GM18498 (cell line): ENCODE data around the gene FSTL4.

ENCODE experiments used
- ATAC-seq: cut with Tn5 transposase; IDR thresholded peaks from one replicate; pipeline ENCODE4 v1.9.1; 2021; ENCODE audit warnings: mild to moderate bottlenecking, moderate library complexity; ENCODE audit not compliant: unreplicated experiment

Gene FSTL4

DNA sequence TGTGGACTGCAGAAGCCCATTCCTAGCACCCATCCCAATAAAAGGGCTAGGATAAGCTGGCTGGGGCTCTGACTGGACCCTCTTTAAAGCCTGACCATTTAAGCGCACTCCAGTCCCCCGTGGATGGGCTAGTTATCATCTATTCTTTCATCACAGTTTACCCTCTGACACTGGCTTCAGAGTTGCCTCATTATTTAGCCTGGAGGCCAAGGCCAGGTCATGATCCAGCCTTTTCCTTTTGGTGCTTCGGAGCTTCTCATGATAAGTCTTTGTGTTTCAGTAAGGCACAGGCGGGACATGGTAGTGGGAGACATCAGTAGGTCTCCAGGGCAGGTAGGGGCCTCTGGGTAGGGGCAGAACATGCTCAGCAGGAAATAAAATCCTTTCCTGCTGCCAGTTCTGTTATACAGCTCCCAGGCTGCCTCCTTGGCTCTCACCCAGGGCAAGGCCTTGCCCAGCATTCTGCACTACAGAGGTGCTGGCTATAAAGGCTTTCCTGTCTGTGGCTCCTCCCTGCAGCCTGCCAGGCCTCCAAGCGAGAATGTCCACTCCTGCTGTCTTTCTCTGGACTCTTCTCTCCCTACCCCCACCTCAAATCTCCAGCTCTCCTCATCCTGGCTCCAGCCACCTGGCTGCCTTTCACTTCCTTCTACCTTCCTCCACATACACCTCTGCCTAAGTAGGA, 128.8 kb downstream of the FSTL4 start:
- no peak for ATAC-seq

DNA sequence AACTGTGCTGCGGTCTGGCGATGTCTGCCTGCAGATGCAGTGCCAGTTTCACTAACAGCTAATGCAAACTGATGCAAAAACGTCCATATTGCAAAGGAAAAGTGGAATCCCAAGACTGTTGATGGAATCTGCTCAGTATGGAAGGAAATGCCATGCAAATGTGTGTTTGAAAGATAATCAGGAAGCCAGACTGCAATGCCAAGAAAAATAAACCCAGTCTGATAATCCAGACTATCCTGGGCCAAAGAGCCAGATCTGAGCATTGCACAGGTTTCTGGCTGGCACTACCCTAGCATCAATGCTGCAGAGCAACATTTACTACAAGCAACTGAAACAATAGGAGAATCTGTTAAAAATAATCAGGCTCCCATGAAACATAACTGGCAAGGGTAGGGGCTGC, 130.3 kb downstream of the FSTL4 start:
- no peak for ATAC-seq

DNA sequence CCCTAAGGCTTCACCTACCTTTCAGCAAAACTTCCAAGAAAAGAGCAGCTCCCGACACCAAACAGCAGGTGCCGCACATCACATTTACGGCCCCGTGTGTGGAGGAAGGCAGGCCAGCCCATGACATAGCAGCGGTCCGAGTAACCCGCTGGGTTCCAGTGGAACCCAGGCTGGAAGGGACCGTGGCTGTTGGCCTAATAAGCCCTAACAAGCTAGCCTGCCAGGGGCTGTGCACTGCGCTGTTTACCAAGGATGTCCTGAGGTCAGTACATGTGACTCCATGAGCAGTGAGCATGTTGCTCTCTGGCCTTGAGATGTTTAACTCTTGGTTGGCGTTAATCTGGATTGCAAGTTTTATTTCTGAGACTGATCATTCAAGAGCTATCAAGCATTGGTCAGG, 131.5 kb downstream of the FSTL4 start:
- no peak for ATAC-seq

DNA sequence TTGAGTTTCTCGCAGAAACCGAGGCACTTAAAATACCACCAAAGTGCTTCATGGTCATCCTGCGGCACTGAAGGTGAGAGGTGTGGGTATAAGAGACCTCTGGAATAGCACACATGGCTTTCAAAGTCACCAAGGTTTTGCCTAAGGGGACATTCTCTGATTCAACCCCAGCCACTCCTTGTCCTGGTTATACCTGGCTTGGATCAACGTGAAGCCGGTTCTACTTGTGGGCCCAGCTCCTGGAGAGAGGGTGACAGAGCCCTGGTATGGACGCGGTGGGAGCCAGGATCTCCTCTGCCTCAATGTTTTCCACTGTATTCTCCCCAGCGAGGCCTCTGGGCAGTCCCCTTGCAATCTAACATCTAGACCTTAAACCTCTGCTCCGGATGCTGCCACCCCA, 132.0 kb downstream of the FSTL4 start:
- ATAC-seq = no peak

DNA sequence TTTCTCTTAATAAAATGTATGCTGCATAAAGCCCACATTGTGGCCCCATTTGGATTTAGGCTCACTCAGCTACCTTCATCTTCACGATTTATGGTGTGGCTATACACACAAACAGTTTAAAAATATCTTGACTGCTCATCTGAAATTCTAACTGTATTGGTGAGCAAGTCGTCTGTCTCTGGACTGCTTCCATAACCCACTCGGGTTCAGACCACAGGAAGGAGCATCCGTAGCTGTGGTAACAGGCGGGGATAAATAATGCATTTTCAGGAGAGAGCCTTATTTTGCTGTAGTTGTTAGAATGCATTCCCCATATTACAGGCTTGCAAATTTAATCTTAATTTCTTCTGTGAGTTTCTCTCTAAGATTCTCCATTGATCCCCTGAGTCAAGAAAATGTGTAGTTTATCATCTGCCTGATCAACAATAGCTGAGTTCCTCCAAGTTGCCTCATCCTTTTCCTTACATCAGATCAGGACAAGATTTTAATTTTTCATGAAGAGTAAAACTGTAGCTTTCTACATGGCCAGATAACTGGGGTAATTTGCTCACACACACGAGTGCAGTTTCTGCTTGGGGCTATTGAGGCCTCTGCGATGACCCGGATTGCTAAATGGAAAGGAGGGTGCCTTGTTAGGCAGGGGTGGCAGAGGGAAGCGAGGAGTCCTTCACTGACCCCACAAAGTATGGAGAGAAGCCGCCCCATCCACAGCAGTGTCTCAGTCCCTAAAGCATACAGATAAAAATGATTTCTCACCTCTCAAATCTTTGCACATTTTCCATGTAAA, 133.9 kb downstream of the FSTL4 start:
- ATAC-seq = no peak

DNA sequence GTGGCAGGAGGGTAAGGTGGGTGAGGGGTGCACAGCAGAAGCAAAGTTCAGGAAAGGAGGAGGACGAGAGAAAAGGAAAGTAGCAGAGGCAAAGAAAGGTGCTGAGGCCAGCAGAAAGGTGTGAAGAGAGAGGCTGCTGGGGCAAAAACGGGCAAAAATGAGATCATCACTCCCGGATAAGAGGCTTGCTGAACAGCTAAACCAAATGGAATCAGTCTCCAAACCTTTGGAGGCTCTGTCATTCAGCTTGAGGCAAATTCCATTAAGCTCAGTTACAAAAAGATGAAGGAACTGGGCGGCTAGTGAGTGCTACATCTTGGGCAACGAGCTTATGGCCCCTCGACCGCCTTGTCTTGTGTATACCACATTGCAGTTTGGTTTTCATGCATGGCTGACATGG, 136.4 kb downstream of the FSTL4 start:
- ATAC-seq = no peak

DNA sequence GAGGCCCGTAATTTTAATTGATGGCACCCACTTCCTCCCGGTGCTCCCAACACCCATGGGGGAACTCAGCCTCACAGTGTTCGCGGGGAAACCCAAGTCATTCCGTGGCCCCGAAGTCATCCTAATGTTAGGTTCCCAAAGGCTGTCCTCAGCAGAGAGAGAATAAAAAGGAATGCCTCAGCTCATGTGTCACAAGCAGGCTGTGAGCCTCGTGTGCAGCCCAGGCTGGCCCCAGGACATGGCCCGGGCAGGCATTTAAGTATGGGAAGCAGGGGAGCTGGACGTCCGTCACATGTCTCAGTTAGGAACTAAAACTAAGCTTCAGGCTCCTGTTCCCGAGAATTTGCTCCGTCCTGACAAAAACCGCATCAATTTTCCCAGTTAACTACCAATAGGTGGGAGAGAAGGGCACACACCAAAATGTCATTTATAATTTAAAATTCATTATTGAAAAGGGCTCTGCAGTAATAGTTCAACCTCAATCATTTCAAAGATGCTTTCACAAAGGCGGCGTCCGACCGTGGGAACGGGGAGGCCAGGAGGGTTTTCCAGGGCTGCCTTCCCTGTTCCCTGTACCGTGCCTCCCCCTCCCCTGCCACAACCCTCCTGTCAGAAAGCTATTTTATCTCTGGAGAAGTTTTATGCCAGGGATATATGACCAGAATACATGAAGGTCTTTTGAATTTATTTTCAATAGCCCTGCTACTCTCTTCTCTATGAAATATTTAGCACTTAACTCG, 137.3 kb downstream of the FSTL4 start:
- no peak for ATAC-seq

DNA sequence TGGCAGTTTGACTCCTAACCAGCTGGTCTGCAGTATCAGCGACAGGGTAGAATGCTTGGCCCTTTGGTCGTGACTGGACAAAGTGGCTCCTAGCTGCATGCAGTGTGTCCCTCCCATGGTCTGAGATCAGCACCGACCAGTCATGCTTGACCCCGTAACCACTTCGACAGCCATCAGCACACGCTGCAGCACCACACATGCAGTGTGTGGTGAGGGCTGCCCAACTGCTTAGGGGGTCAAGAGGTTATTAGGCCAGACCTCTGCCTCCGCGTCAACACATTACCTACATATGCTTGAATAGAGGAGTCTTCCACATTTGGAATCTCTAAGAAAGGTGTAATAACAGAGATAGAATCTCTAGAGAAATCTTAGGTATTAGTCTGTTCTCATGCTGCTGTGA, 139.1 kb downstream of the FSTL4 start:
- ATAC-seq = no peak

DNA sequence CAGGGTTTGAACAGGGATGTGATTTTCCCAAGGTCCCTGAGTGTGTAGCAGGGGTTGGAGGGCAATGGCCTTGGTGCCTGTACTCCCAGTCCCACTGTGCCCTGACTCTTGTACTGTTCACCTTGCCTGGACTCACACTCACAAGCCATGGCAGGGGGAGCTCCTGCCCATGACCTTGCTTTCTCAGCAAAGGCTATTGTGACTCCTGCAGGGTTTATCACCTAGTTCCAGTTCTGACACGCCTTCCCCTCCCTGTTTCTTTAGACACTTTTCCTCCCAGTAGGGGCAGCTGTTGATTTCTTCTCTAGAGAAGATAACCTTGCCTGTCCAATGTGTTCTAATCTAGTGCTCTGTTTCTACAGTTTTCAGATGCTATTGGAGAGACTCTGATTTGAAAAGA, 139.5 kb downstream of the FSTL4 start:
- ATAC-seq = no peak

DNA sequence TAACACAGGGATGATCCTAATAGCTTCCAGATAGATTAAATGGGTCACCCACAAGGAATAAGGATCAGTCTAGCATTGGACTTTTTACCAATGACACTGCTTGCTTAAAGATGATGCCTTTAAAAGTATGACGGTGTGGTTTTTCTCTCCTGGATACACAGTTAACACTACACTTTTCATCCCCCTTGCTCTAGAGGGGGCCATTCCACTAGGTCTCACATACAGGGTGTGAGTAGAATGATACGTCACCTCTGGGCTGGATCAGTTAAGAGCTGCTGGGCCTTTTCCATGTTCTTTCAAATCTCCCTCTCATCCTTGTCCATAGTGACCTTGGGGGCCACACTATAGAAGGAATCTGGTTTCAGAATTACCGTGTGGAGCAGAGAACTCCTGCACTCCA, 140.6 kb downstream of the FSTL4 start:
- ATAC-seq = no peak

DNA sequence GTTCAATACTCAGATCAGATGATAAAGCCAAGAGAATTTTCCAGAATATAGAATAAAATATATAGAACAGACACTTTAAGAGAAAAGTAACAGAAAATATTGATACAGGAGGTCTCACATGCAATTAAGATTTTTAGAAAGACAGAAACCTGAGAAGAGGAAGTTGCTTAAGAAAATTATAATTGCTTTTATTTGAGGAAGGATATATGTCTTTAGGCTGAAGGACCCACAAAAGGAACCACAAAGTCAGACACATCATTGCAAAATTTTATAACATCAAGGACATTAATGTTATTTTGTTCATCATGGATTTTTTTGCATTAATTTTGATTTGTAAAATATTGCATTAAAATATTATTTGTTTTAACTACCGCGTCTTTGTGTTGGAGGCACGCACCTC, 141.5 kb downstream of the FSTL4 start:
- ATAC-seq = no peak

DNA sequence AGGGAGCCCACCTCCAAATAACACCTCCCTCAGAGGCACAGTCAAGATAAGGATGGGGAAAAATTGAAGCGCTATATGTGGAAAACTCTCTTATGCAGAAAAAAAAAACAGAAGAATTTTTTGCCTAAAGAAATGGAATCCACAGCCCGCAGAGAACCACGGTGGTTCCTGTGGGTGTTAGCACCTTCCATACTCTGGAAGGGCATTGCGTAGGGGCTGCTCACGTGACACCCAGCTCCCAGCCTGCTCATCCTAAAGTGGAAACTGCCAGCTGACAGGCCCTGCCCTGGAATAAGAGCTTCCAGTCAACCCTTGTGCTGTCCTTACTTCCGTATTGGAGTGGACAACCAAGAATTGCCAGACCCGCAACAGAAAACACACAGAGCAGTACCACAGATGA, 142.5 kb downstream of the FSTL4 start:
- ATAC-seq = no peak

DNA sequence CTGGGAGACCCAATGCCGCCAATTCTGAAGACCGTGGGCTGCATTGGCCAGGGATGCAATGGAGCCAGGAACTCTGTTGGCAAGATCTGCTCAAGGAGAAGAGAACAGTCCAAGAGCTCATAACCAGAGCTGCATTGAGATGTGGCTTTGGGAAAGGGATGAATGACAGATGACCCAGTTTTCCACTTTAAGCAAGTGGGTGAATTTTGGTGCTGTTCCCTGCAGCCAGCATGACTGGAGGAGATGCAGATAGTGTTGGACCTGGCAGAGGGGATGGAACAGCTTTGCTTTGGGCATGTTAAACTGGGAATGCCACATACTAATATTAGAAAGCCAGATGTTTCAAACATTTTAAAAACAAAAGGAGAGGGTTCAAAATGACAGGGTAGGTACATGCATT, 143.1 kb downstream of the FSTL4 start:
- ATAC-seq = no peak

DNA sequence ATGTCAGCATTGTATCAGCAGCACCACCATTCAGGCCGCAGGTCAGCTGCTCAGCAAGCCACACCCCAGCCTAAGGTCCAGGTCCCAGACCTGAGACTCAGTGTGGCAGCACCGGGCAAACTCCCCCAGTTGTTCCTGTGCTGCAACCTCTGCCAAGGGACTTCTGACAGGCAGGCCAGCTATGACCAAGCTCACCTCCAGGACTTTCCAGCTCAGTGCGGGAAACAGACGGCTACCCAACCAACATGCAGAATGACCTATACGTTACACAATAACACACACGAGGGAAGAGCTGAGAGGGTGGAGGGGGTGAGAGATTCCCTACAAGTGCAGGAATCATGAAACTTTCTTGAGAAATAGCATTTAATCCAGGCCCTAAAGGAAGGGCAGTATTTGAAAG, 143.7 kb downstream of the FSTL4 start:
- ATAC-seq = no peak

DNA sequence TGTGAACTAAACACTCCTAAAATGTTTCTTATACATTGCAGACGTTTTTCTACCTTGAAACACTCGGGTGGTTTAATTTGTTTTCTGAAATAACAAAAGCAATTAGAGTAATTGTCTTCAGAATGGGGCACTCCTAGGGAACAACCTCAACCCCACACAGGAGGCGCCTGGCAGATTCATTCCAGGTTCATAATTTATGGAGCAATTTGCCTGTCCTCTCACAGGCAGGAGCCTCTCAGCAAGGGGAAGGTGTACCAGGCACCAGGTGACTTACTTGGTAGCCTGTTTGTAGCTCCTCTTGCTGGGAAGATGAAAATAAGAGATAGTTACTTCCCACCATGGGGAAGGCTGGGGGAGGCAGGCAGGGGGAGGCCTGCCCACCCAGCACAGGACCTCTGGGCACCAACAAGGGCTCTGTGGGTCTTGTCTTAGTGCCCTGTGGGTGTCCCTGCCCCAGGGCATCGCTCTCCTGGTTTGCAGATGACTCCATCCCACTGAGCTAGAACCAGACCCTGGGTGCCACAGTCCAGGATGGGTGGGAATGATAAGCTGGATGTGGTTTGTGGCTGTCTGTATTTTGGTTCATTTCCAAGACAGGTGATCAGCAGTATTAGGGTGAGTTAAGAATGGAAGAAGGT, 144.4 kb downstream of the FSTL4 start:
- ATAC-seq = no peak

DNA sequence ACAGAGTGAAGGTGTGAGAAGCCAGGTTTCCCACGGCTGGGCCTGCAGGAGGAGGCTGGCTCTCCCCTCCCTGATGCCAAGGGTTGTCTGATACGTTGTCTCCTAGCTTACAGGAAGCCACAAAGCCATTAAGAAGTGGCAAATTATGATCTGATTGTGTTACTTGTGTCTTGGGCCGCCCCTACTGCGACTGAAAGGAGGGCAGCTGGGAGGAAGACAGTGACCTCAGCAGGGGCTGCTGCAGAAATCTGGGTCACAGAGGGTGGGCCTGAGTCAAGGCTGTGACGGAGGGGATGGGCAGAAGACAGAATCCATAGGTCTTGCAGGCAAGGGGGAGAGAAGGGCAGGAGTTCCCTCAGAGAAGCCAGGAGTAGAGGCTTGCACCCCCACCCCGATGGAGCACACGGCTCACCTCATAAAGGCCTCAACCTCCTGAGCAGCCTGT, 145.0 kb downstream of the FSTL4 start:
- no peak for ATAC-seq

DNA sequence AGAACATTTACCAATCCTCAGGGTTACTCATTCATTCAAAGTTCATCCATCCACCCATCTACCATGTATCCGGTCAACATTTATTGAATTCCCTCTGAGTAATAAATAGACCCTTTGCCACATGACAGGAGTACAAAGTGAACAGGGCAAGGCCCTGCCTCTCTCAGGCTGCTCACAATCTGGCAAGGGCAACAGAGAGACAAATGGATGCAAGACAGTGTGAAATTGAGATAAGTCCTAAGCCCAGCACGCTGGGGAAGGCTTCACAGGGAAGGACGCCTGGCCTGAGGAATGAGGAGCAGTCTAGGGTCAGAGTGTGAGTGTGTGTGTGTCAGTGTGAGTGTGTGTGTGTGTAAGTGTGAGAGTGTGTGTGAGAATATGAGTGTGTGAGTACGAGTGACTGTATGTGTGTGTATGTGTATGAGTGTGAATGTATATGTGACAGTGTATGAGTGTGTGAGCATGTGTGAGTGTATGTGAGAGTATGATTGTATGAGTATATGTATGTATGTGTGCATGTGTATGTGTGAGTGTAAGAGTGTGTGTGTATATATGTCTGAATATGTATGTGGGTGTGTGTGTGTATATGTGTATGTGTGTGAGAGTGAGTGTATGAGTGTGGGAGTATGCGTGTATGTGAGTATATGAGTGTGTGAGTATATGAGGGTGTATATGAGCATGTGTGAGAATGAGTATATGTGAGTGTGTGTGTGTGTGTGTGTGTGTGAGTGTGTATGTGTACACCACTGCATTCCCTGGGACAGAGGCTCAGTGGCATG, 145.6 kb downstream of the FSTL4 start:
- ATAC-seq = no peak

DNA sequence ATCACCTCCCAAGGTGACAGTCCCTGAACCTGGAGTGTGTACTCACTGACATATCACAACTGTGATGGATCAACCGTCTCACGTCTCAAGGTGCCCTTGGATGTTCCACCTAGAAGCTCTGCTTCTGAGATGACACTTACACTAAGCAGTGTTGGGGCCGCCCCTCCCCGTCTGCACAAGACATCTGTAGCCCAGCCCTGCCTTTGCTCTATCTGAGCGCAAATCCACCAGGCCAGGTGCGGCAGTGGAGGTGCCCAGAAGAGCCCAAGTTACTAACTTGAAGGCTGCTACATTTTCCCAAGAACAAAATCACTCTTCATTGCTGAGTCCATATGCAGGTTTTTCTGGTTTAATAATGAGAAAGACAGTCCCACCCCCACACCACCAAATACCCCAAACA, 148.3 kb downstream of the FSTL4 start:
- no peak for ATAC-seq

DNA sequence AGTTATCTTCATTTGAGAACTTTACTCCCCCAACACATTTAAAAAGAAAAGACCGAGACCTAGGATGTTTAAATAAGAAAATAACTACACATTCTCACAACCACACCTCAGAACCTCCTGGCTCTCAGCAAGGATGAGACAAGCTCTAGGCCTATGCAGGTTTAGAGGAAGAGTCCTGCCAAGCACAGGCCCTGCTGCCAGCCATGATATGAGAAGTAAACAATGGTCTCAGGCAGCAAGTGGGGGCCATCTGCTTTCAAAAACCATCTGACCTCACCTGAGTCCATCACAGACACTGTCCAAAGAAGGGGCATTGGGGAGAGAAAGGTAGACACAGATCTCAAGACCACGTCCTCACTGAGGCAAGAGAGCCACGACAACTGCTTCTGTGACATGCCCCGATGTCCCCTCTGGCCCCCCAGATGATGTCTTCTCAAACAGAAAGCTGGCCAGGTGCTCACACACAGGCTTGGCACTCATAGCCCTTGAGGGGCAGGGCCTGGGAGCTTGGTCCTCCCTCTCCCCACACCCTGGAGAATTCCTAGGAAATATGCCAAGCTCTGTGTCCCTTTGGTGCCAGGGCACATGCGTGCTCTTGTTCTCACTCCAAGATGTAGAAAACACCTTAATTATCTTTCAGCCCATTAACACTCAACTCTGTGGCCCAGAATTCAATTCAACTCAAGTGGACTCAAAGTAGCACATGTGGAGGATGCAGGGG, 150.4 kb downstream of the FSTL4 start:
- ATAC-seq = no peak

DNA sequence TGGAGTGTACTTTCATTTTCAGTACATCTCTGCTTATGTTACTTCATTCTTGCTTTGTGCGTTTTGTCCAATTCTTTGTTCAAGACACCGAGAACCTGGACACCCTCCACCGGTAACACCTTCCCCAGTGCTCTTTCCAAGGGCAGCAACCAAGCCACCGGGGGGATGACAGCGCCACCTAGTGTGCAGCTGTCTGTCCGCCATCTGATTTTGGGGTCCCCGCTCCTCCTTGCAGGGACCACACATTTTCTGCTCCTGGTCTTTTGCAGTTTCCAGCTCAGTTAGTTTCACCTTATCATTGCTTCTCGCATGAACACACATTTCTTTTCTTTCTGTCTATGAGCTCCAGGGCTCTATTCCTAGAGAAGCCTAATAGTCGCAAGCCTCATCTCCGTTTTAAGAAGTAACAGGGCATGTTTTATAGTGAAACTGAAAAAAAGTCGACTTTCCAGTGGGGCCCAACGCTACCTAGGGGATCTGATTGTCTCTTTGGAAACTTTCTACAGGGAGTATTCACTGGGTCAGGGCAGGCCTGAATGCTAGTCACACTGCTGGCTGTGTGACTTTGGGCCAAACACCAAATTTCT, 152.1 kb downstream of the FSTL4 start:
- ATAC-seq = no peak
